Testis (tissue), 3 donors: Measurements from ENCODE around the gene EIF4E1B. TPM values are rescaled to one million over a fixed set of nuclear protein-coding genes. Genes with fewer than 3 reads are reported as not detected.
A peak's percentile ranks its signal among the peaks of the same experiment; 100 is the strongest.

ENCODE experiments used
- DNase-seq: peaks from one replicate; pipeline ENCODE4 v3.0.0-alpha.2; 2019
- H3K27ac ChIP-seq, 2 donors: fragments of 200-600 bp; sonication (generic); one replicate each; pipeline ENCODE4 v1.5.1; 2019
- H3K27me3 ChIP-seq: fragments of 200-600 bp; sonication (generic); one replicate; pipeline ENCODE4 v1.5.1; 2019
- H3K36me3 ChIP-seq: fragments of 200-600 bp; sonication (generic); one replicate; pipeline ENCODE4 v1.5.1; 2017; ENCODE audit warnings: low read depth; ENCODE audit errors: missing control alignments
- H3K4me1 ChIP-seq: fragments of 200-600 bp; sonication (generic); one replicate; pipeline ENCODE4 v1.5.1; 2019
- H3K4me3 ChIP-seq, 2 donors: fragments of 200-600 bp; sonication (generic); one replicate each; pipeline ENCODE4 v1.5.1; 2017 to 2019
- H3K9me3 ChIP-seq: fragments of 200-600 bp; sonication (generic); one replicate; pipeline ENCODE4 v1.5.1; 2017
- POLR2A ChIP-seq: fragments of 450-650 bp; IDR thresholded peaks from one replicate; pipeline ENCODE4 v1.6.1; 2017; ENCODE audit warnings: antibody characterized with exemption, mild to moderate bottlenecking, moderate library complexity
- WGBS, 2 donors: methylation state at CpG; one replicate each; pipeline ENCODE4 v1.1.5; 2018; 5-methylcytosine and 5-hydroxymethylcytosine counted together
- intact Hi-C: fragments of 100-400 bp; cut with DNase I; formaldehyde crosslinking; loops from one replicate; pipeline ENCODE4 v1.15.1; 2023; ENCODE audit warnings: low total_unique reads
- polyA plus RNA-seq: library from polyadenylated mRNA; stranded (reverse); fragments of 350-450 nt; fragmentation: Illumina TruSeq; extraction: RNeasy Lipid Tissue Mini Kit (QIAGEN cat#74804); gene quantifications from one replicate; pipeline ENCODE4 v1.2.3, GENCODE V29; 2014; ENCODE audit warnings: low read depth, low replicate concordance; ENCODE audit not compliant: insufficient read depth
- total RNA-seq, 2 donors: library from RNA; depleted of rRNA; stranded (reverse); fragments of >200 nt; gene quantifications; one replicate each; pipeline ENCODE4 v1.2.3, GENCODE V29; 2016
- TF ChIP-seq, protein P1 (sequence below), 3 experiments: fragments of 450-650 bp in 2 of 3; fragments of 200-600 bp in 1 of 3; sonication (generic) in 1 of 3; IDR thresholded peaks; one replicate each; pipeline ENCODE4 v1.5.1; 2016 to 2019; ENCODE audit warnings: antibody characterized with exemption in 3 of 3, mild to moderate bottlenecking in 2 of 3, moderate library complexity in 1 of 3

The EIF4E1B gene
- total and polyA plus RNA-seq, 3 donors from 2014 or later = 0.99 to 2.4 (median 1.0) TPM

GRCh38 chr5:176639208-176639607 lies 8.7 kb downstream of the EIF4E1B start:
- WGBS, 2 donors = 78 to 87% methylated on average over 1 to 3 of the region's 4 CpGs
- Histone ChIP-seq H3K9me3 (no peaks in the 10 kb centered on the region), H3K27me3 (no peaks in the 10 kb centered on the region), H3K27ac (no peak overlapping the region), H3K4me3 (no peak overlapping the region), H3K36me3 (no peaks in the 10 kb centered on the region), H3K4me1 (peaks cover 8% of the 10 kb centered on the region)
- intact Hi-C loops = loop anchor here (10.0 kb wide), 1 partner anchor 94 kb away; the partner anchor contains the start of gene CDHR2
- DNase-seq = no peak
- TF ChIP-seq, protein P1, sequence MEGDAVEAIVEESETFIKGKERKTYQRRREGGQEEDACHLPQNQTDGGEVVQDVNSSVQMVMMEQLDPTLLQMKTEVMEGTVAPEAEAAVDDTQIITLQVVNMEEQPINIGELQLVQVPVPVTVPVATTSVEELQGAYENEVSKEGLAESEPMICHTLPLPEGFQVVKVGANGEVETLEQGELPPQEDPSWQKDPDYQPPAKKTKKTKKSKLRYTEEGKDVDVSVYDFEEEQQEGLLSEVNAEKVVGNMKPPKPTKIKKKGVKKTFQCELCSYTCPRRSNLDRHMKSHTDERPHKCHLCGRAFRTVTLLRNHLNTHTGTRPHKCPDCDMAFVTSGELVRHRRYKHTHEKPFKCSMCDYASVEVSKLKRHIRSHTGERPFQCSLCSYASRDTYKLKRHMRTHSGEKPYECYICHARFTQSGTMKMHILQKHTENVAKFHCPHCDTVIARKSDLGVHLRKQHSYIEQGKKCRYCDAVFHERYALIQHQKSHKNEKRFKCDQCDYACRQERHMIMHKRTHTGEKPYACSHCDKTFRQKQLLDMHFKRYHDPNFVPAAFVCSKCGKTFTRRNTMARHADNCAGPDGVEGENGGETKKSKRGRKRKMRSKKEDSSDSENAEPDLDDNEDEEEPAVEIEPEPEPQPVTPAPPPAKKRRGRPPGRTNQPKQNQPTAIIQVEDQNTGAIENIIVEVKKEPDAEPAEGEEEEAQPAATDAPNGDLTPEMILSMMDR (IDR thresholded peaks at IDR 0.05) = no peak
- TF ChIP-seq POLR2A = no peak

- Histone ChIP-seq H3K27ac (no peak overlapping the region), H3K9me3 (no peaks in the 10 kb centered on the region), H3K4me3 (no peak overlapping the region), H3K4me1 (peaks cover 8% of the 10 kb centered on the region), H3K27me3 (no peaks in the 10 kb centered on the region), H3K36me3 (no peaks in the 10 kb centered on the region)
- intact Hi-C loops = loop anchor here (10.0 kb wide), 1 partner anchor 95 kb away; the partner anchor contains the start of gene CDHR2
- WGBS, 2 donors = 53% methylated on average over 2 to 4 of the region's 4 CpGs
- no peak for TF ChIP-seq POLR2A
- TF ChIP-seq, protein P1 (IDR thresholded peaks at IDR 0.05) = no peak
- DNase-seq = no peak
These were observed 9.5 kb downstream of the EIF4E1B start for GRCh38 chr5:176639981-176640380.

DNA sequence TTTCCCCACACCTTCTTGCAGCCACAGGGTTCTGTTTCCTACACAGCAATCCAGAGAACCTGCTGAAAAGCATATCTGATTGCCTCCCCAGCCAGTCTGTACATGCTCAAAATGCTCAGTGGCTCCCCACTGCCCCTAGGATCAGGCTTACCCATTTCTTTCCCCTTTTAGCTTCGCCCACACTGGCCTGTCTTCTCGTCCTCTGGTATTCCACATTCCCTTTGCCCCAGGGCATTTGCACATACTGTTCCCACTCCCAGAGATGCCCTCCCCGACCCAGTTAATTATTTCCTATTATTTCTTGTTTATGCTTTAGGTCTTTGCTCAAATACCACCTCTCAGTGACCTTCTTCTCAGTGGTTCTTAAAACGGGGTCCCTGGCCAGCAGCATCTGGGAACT lies 10.1 kb downstream of the EIF4E1B start:
- DNase-seq = no peak
- intact Hi-C loops = no loop called here
- Histone ChIP-seq H3K4me1 (peaks cover 8% of the 10 kb centered on the region), H3K27me3 (no peaks in the 10 kb centered on the region), H3K4me3 (no peak overlapping the region), H3K36me3 (no peaks in the 10 kb centered on the region), H3K27ac (no peak overlapping the region), H3K9me3 (no peaks in the 10 kb centered on the region)
- 74 to 83% methylated on average over 4 of the region's 4 CpGs for WGBS, 2 donors
- TF ChIP-seq, protein P1 (IDR thresholded peaks at IDR 0.05) = no peak
- TF ChIP-seq POLR2A = no peak

DNA sequence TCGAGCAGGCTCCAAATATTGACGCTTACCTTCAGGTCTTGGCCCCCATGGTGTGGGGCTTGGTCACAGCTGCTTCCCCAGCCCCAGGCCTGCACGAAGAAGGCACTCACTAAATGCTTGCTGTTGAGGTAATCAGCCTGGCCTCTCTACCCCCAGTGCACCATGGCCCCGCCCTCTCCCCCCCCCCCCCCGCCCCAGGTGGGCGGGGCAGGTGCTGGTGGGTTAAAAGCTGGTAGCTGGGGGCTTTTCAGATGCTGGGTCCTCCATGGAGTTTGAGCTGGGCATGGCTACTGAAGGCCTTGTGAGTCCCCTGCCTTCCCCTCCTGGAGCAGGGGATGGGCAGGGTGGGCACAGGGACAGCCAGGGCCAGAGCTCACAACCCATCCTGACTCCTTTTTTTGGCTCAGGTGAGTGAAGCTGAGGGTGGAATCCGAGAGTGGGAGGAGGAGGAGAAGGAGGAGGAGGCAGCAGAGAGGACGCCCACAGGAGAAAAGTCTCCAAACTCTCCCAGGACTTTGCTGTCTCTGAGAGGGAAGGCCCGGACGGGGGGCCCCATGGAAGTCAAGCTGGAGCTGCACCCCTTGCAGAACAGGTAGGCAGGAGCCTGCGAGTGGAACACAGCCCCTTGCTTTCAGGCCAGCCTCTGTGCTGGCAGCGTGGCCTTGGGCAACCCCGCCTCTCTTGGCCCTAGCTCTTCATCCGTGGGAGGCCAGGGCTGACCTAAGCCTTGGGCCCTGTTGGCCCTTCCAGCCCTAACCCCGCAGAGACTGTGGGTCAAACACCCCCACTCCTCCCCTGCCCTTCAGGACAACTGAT lies 12.4 kb downstream of the EIF4E1B start:
- 53 to 54% methylated on average over 8 to 15 of the region's 15 CpGs for WGBS, 2 donors
- Histone ChIP-seq H3K4me3 (no peak overlapping the region), H3K27me3 (no peaks in the 10 kb centered on the region), H3K9me3 (no peaks in the 10 kb centered on the region), H3K36me3 (no peaks in the 10 kb centered on the region), H3K4me1 (peaks cover 16% of the 10 kb centered on the region), H3K27ac (no peak overlapping the region)
- TF ChIP-seq POLR2A = no peak
- TF ChIP-seq, protein P1 (IDR thresholded peaks at IDR 0.05) = no peak
- intact Hi-C loops = no loop called here
- peak; percentile 59 for DNase-seq
